ENCODE data around the gene EXOC5. TPM values are rescaled to one million over a fixed set of nuclear protein-coding genes. Genes with fewer than 3 reads are reported as not detected.

Gene EXOC5
- total RNA-seq, 4 donors from 2014 or later: 50.9 to 73.1 (median 55.4) TPM

DNA sequence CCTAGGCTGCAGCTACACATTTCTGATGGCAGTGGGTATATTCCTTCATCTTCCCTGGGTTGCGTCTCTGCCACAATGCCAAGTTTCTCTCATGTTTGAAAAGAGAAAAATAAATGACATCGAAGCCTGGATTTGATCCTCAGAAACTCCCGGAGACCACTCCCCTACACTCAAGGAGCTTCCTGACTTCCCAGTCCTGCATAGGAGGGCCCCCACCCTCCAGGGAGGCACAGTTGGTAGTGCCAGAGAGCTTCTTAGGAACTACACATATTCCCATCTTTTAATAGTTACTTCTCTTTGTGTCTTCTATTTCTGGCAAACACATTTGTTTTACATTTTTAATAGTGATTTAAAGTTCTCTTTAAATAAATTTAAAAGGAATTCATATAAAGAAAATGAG is 30.8 kb upstream of the EXOC5 start:
- no peak for DNase-seq (ENCODE audit: extremely low spot score)
- intact Hi-C loops (cut with DNase I): no loop called here
- no peaks in the 10 kb centered on the region for H3K27me3 ChIP-seq
- TF ChIP-seq POLR2A (IDR thresholded peaks at IDR 0.05; ENCODE audit: low read depth): no peak
- TF ChIP-seq EP300 (IDR thresholded peaks at IDR 0.05): no peak
- TF ChIP-seq POLR2AphosphoS5 (IDR thresholded peaks at IDR 0.05): no peak
- TF ChIP-seq, protein P1, sequence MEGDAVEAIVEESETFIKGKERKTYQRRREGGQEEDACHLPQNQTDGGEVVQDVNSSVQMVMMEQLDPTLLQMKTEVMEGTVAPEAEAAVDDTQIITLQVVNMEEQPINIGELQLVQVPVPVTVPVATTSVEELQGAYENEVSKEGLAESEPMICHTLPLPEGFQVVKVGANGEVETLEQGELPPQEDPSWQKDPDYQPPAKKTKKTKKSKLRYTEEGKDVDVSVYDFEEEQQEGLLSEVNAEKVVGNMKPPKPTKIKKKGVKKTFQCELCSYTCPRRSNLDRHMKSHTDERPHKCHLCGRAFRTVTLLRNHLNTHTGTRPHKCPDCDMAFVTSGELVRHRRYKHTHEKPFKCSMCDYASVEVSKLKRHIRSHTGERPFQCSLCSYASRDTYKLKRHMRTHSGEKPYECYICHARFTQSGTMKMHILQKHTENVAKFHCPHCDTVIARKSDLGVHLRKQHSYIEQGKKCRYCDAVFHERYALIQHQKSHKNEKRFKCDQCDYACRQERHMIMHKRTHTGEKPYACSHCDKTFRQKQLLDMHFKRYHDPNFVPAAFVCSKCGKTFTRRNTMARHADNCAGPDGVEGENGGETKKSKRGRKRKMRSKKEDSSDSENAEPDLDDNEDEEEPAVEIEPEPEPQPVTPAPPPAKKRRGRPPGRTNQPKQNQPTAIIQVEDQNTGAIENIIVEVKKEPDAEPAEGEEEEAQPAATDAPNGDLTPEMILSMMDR (IDR thresholded peaks at IDR 0.05): no peak
- H3K27ac ChIP-seq (replicated peaks in 1 of 4): no peak overlapping the region
- whole genome bisulfite sequencing: 70% methylated on average over 3 of the region's 3 CpGs
- no peaks in the 10 kb centered on the region for H3K9me3 ChIP-seq
- H3K4me3 ChIP-seq: no peak overlapping the region
- peaks cover 0 to 8% (median 0%) of the 10 kb centered on the region in 4 donors for H3K36me3 ChIP-seq
- peaks cover 0 to 6% (median 2%) of the 10 kb centered on the region in 4 donors for H3K4me1 ChIP-seq

DNA sequence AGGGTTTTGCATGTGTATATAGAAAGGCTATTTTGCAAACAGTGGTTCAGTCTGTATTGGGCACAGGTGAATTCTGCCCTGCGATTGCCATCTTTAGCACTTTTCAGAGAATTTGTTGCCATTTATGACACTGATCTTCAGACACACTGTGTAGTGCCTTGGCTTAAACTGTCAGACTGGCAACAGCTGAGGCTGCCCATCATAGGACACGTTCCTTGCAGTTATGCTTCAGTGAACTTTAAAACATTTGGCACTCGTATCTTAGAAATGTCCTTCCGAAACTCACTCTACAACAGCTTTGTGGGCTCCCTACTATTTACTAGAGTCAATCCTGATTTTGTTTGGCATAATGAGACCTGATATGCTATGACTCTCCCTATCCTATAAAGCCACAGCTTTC is 29.1 kb upstream of the EXOC5 start:
- Histone ChIP-seq H3K36me3 (peaks cover 0 to 12% (median 0%) of the 10 kb centered on the region in 4 donors), H3K27me3 (no peaks in the 10 kb centered on the region), H3K27ac (replicated peaks in 1 of 4) (no peak overlapping the region), H3K9me3 (no peaks in the 10 kb centered on the region), H3K4me1 (peaks cover 0 to 6% (median 2%) of the 10 kb centered on the region in 4 donors), H3K4me3 (no peak overlapping the region)
- no peak for DNase-seq (ENCODE audit: extremely low spot score)
- 81% methylated on average over 4 of the region's 4 CpGs for WGBS
- TF ChIP-seq POLR2AphosphoS5 (IDR thresholded peaks at IDR 0.05) (no peak), EP300 (IDR thresholded peaks at IDR 0.05) (no peak)
- TF ChIP-seq, protein P1 (IDR thresholded peaks at IDR 0.05): no peak
- intact Hi-C loops (cut with DNase I): no loop called here

- H3K4me1 ChIP-seq: peaks cover 0 to 4% (median 2%) of the 10 kb centered on the region in 4 donors
- DNase-seq (ENCODE audit: extremely low spot score): no peak
- H3K4me3 ChIP-seq: no peak overlapping the region
- 52% methylated on average over 1 of the region's 1 CpG for WGBS
- H3K27ac ChIP-seq (replicated peaks in 1 of 4): no peak overlapping the region
- no peaks in the 10 kb centered on the region for H3K9me3 ChIP-seq
- peaks cover 0 to 29% (median 5%) of the 10 kb centered on the region in 4 donors for H3K36me3 ChIP-seq
- H3K27me3 ChIP-seq: no peaks in the 10 kb centered on the region
- TF ChIP-seq POLR2AphosphoS5 (IDR thresholded peaks at IDR 0.05) (no peak), POLR2A (IDR thresholded peaks at IDR 0.05; ENCODE audit: low read depth) (no peak), EP300 (IDR thresholded peaks at IDR 0.05) (no peak)
- TF ChIP-seq, protein P1 (IDR thresholded peaks at IDR 0.05): no peak
- intact Hi-C loops (cut with DNase I): no loop called here
Measured at GRCh38 chr14:57295239-57295638, 26.5 kb upstream of the EXOC5 start.

DNA sequence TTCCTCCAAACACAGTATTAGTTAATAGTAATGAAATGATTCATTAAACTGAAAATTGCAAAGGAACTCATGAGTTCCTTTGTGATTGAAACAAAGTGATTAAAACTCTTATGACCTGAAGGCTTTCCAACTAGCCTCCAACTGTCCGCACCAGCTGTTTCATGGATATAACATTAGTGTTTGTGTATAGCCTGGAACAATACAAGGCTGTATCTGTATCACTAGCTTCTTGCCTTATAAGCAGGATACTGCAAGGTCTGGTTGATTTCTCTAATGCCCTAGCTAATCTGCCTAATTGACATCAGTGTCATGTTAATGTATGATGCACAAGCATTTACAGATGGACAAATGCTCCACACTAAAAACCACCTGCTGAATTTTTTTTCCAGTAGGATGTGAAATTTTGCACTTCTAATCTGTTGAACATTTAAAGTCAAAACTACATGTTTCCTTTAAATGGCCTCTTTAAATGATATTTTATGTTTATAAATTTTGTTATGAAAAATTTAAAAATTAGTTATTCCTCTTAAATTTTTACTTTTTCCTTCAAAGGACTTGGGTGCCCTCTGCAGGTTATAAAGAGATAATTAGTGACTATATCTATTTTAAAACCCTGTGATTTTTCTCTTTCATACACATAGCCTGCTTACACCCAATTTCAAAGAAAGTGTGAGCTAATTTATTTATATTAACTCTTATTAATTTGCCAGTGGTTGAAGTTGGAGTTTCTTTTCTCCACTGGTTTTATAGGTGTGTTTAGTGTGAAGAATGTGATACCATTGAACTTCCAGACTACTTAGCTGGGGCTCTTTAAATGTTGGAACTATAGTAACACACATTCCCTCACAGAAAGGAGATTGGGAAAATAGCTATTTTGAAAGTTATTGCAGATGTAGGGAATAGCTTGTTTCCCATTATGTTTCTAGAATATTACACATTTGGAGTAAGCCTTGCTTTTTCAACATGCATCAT is 25.4 kb upstream of the EXOC5 start:
- Histone ChIP-seq H3K4me3 (no peak overlapping the region), H3K9me3 (no peaks in the 10 kb centered on the region), H3K4me1 (peaks cover 0 to 3% (median 0%) of the 10 kb centered on the region in 4 donors), H3K27me3 (no peaks in the 10 kb centered on the region), H3K36me3 (peaks cover 1 to 40% (median 12%) of the 10 kb centered on the region in 4 donors), H3K27ac (replicated peaks in 1 of 4) (no peak overlapping the region)
- 88% methylated on average over 1 of the region's 1 CpG for WGBS
- no peak for DNase-seq (ENCODE audit: extremely low spot score)
- TF ChIP-seq POLR2A (IDR thresholded peaks at IDR 0.05; ENCODE audit: low read depth): no peak
- TF ChIP-seq, protein P1 (IDR thresholded peaks at IDR 0.05): peak in 2 of 3 experiments; percentile 9 to 27
- intact Hi-C loops (cut with DNase I): no loop called here

Measured in esophagus muscularis mucosa (tissue), 4 donors.